Trophoblast cell (in vitro differentiated cells and primary cell): ENCODE data around the gene FLII.

Source experiments
- DNase-seq, 2 donors: peaks; one replicate each; pipeline ENCODE4 v3.0.0-alpha.2; 2016
- H2AFZ ChIP-seq: 2 replicates; pipeline ENCODE4 v1.6.1; 2013; ENCODE audit warnings: low read length, moderate library complexity, mild to moderate bottlenecking; ENCODE audit not compliant: insufficient read depth, poor library complexity
- H2AK5ac ChIP-seq: 2 replicates; pipeline ENCODE4 v1.6.1; 2013; ENCODE audit warnings: mild to moderate bottlenecking, low read length
- H2BK120ac ChIP-seq: 2 replicates; pipeline ENCODE4 v1.6.1; 2013; ENCODE audit warnings: low read length, mild to moderate bottlenecking, moderate library complexity; ENCODE audit not compliant: insufficient read depth, poor library complexity
- H2BK12ac ChIP-seq: 2 replicates; pipeline ENCODE4 v1.6.1; 2013; ENCODE audit warnings: mild to moderate bottlenecking, low read length, moderate library complexity
- H2BK5ac ChIP-seq: 2 replicates; pipeline ENCODE4 v1.6.1; 2013; ENCODE audit warnings: low read length, low read depth, moderate library complexity, mild to moderate bottlenecking; ENCODE audit not compliant: poor library complexity
- H3K14ac ChIP-seq: 2 replicates; pipeline ENCODE4 v1.6.1; 2013; ENCODE audit warnings: mild to moderate bottlenecking, low read length
- H3K18ac ChIP-seq: 2 replicates; pipeline ENCODE4 v1.6.1; 2013; ENCODE audit warnings: mild to moderate bottlenecking, low read length
- H3K23ac ChIP-seq: 2 replicates; pipeline ENCODE4 v1.6.1; 2013; ENCODE audit warnings: low read length
- H3K27ac ChIP-seq: 2 replicates; pipeline ENCODE4 v1.5.1; 2013; ENCODE audit warnings: low read depth, mild to moderate bottlenecking, inconsistent platforms, low read length, moderate library complexity
- H3K27me3 ChIP-seq: 2 replicates; pipeline ENCODE4 v1.6.1; 2013; ENCODE audit warnings: inconsistent platforms, mild to moderate bottlenecking, low read length, moderate library complexity; ENCODE audit not compliant: insufficient read depth
- H3K36me3 ChIP-seq, 2 experiments: 1 replicate in 1 of 2; 2 replicates in 1 of 2; pipeline ENCODE4 v1.6.1; 2013; ENCODE audit warnings: low read length in 2 of 2, mild to moderate bottlenecking in 2 of 2, moderate library complexity in 1 of 2; ENCODE audit not compliant: insufficient read depth in 2 of 2, control insufficient read depth in 1 of 2
- H3K4ac ChIP-seq: 2 replicates; pipeline ENCODE4 v1.6.1; 2013; ENCODE audit warnings: low read depth, mild to moderate bottlenecking, low read length, moderate library complexity
- H3K4me1 ChIP-seq, 2 experiments: 1 replicate in 1 of 2; 2 replicates in 1 of 2; pipeline ENCODE4 v1.6.1; 2013; ENCODE audit warnings: low read length in 2 of 2, mild to moderate bottlenecking in 2 of 2, moderate library complexity in 1 of 2; ENCODE audit not compliant: insufficient read depth in 2 of 2, control insufficient read depth in 1 of 2
- H3K4me2 ChIP-seq: 2 replicates; pipeline ENCODE4 v1.6.1; 2013; ENCODE audit warnings: inconsistent platforms, mild to moderate bottlenecking, low read length, moderate library complexity
- H3K4me3 ChIP-seq: 2 replicates; pipeline ENCODE4 v1.5.1; 2013; ENCODE audit warnings: mild to moderate bottlenecking, low read depth, low read length, inconsistent platforms
- H3K79me1 ChIP-seq: one replicate; pipeline ENCODE4 v1.6.1; 2013; ENCODE audit warnings: low read length
- H3K79me2 ChIP-seq: 2 replicates; pipeline ENCODE4 v1.6.1; 2013; ENCODE audit warnings: low read length, mild to moderate bottlenecking; ENCODE audit not compliant: control insufficient read depth, insufficient read depth, poor library complexity
- H3K9ac ChIP-seq: 2 replicates; pipeline ENCODE4 v1.6.1; 2013; ENCODE audit warnings: mild to moderate bottlenecking, low read length
- H3K9me3 ChIP-seq: 2 replicates; pipeline ENCODE4 v1.6.1; 2013; ENCODE audit warnings: low read depth, mild to moderate bottlenecking, control low read depth, inconsistent platforms, low read length; ENCODE audit not compliant: insufficient read depth
- H4K12ac ChIP-seq: 2 replicates; pipeline ENCODE4 v1.6.1; 2013; ENCODE audit warnings: low read depth, mild to moderate bottlenecking, low read length, moderate library complexity
- H4K8ac ChIP-seq: 2 replicates; pipeline ENCODE4 v1.6.1; 2013; ENCODE audit warnings: low read depth, mild to moderate bottlenecking, low read length, moderate library complexity
- H4K91ac ChIP-seq: one replicate; pipeline ENCODE4 v1.6.1; 2013; ENCODE audit warnings: low read depth, mild to moderate bottlenecking, low read length, moderate library complexity
- WGBS: extraction: QIAGEN DNeasy Blood & Tissue Kit; methylation state at CpG from one replicate; pipeline ENCODE4 v1.1.7; 2013; ENCODE audit warnings: missing lambda C conversion rate; ENCODE audit not compliant: insufficient read length, insufficient coverage; ENCODE audit errors: extremely low coverage; 5-methylcytosine and 5-hydroxymethylcytosine counted together

The FLII gene

GRCh38 chr17:18256351-18256750, 2.2 kb downstream of the FLII start:
- Histone ChIP-seq H3K36me3 (peaks cover 51 to 54% of the 10 kb centered on the region in 2 experiments), H4K12ac (no peak overlapping the region), H3K18ac (no peak overlapping the region), H3K4me1 (peaks cover 22 to 23% of the 10 kb centered on the region in 2 experiments), H4K91ac (no peak overlapping the region), H3K9ac (no peak overlapping the region), H3K27me3 (no peaks in the 10 kb centered on the region), H3K4ac (no peak overlapping the region), H3K79me1 (peaks cover 16% of the 10 kb centered on the region), H3K27ac (no peak overlapping the region), H3K4me2 (peak overlapping the region; percentile 80), H2BK120ac (no peak overlapping the region), H4K8ac (no peak overlapping the region), H3K14ac (no peak overlapping the region), H3K79me2 (peaks cover 17% of the 10 kb centered on the region), H2AK5ac (no peak overlapping the region), H2AFZ (no peak overlapping the region), H3K23ac (no peak overlapping the region), H3K4me3 (no peak overlapping the region), H2BK12ac (no peak overlapping the region), H2BK5ac (no peak overlapping the region), H3K9me3 (no peaks in the 10 kb centered on the region)
- no peak for DNase-seq
- no CpG with 5 or more reads among the region's 11 CpGs for whole genome bisulfite sequencing

GRCh38 chr17:18254888-18255649, 3.5 kb downstream of the FLII start:
- Histone ChIP-seq H3K79me1 (peaks cover 9% of the 10 kb centered on the region), H2BK5ac (no peak overlapping the region), H3K4me3 (no peak overlapping the region), H3K14ac (no peak overlapping the region), H3K23ac (no peak overlapping the region), H3K27me3 (no peaks in the 10 kb centered on the region), H2BK12ac (no peak overlapping the region), H3K18ac (no peak overlapping the region), H3K9me3 (no peaks in the 10 kb centered on the region), H3K79me2 (peaks cover 12% of the 10 kb centered on the region), H3K4me2 (no peak overlapping the region), H4K12ac (no peak overlapping the region), H2BK120ac (no peak overlapping the region), H3K9ac (no peak overlapping the region), H4K91ac (no peak overlapping the region), H2AK5ac (no peak overlapping the region), H4K8ac (no peak overlapping the region), H3K4ac (no peak overlapping the region), H3K4me1 (peaks cover 20% of the 10 kb centered on the region in 2 experiments), H2AFZ (no peak overlapping the region), H3K27ac (no peak overlapping the region), H3K36me3 (peaks cover 64 to 65% of the 10 kb centered on the region in 2 experiments)
- DNase-seq: peak in 1 of 2 donors; percentile 5
- no CpG with 5 or more reads among the region's 8 CpGs for WGBS

GRCh38 chr17:18253947-18254821, 4.4 kb downstream of the FLII start:
- Histone ChIP-seq H4K12ac (no peak overlapping the region), H3K79me2 (peaks cover 12% of the 10 kb centered on the region), H3K14ac (no peak overlapping the region), H3K27ac (no peak overlapping the region), H3K4ac (no peak overlapping the region), H2BK120ac (no peak overlapping the region), H3K4me3 (no peak overlapping the region), H3K9me3 (no peaks in the 10 kb centered on the region), H3K18ac (no peak overlapping the region), H4K8ac (no peak overlapping the region), H2AK5ac (no peak overlapping the region), H3K4me1 (peaks cover 14% of the 10 kb centered on the region in 2 experiments), H3K36me3 (peaks cover 67% of the 10 kb centered on the region in 2 experiments), H2BK5ac (no peak overlapping the region), H4K91ac (no peak overlapping the region), H3K9ac (no peak overlapping the region), H3K79me1 (peaks cover 9% of the 10 kb centered on the region), H2BK12ac (no peak overlapping the region), H3K23ac (no peak overlapping the region), H3K4me2 (no peak overlapping the region), H2AFZ (no peak overlapping the region), H3K27me3 (no peaks in the 10 kb centered on the region)
- DNase-seq: no peak
- WGBS: no CpG with 5 or more reads among the region's 27 CpGs

- H2BK5ac ChIP-seq: no peak overlapping the region
- no peak overlapping the region for H2BK12ac ChIP-seq
- no peak overlapping the region for H2AK5ac ChIP-seq
- no CpG with 5 or more reads among the region's 16 CpGs for WGBS
- H4K8ac ChIP-seq: no peak overlapping the region
- H3K9me3 ChIP-seq: no peaks in the 10 kb centered on the region
- no peak overlapping the region for H2AFZ ChIP-seq
- peaks cover 75 to 76% of the 10 kb centered on the region in 2 experiments for H3K36me3 ChIP-seq
- no peak overlapping the region for H3K23ac ChIP-seq
- H3K14ac ChIP-seq: no peak overlapping the region
- no peak overlapping the region for H3K18ac ChIP-seq
- no peak overlapping the region for H3K4me3 ChIP-seq
- H3K4me2 ChIP-seq: no peak overlapping the region
- H3K9ac ChIP-seq: no peak overlapping the region
- H3K27ac ChIP-seq: no peak overlapping the region
- no peak overlapping the region for H2BK120ac ChIP-seq
- no peak overlapping the region for H4K12ac ChIP-seq
- no peaks in the 10 kb centered on the region for H3K27me3 ChIP-seq
- peaks cover 7% of the 10 kb centered on the region for H3K79me1 ChIP-seq
- H3K4ac ChIP-seq: no peak overlapping the region
- DNase-seq: no peak
- H3K4me1 ChIP-seq: peaks cover 10% of the 10 kb centered on the region in 2 experiments
- H3K79me2 ChIP-seq: peaks cover 10% of the 10 kb centered on the region
- no peak overlapping the region for H4K91ac ChIP-seq
These were observed 5.2 kb downstream of the FLII start for GRCh38 chr17:18253187-18253884.
